AG10803 (cell line): ENCODE results near the gene ZNF853.

Source experiments
- DNase-seq: peaks from one replicate; pipeline ENCODE4 v3.0.0; 2010; ENCODE audit warnings: low read depth
- H3K4me3 ChIP-seq: 2 replicates; pipeline ENCODE4 v1.5.1; 2011; ENCODE audit warnings: mild to moderate bottlenecking, low read length, control low read depth
- CTCF ChIP-seq: conservative IDR thresholded peaks from 2 replicates; pipeline ENCODE4 v1.5.1; 2011; ENCODE audit warnings: mild to moderate bottlenecking, low read length, control low read depth, inconsistent platforms

ZNF853 gene

GRCh38 chr7:6650086-6650485 lies 34.7 kb downstream of the ZNF853 start:
- TF ChIP-seq CTCF: no peak
- no peak for DNase-seq
- H3K4me3 ChIP-seq: no peak overlapping the region

GRCh38 chr7:6650521-6651011 lies 35.2 kb downstream of the ZNF853 start:
- H3K4me3 ChIP-seq: no peak overlapping the region
- TF ChIP-seq CTCF: no peak
- DNase-seq: no peak

GRCh38 chr7:6651851-6652445 lies 36.5 kb downstream of the ZNF853 start:
- no peak for DNase-seq
- H3K4me3 ChIP-seq: no peak overlapping the region
- no peak for TF ChIP-seq CTCF

- no peak for TF ChIP-seq CTCF
- no peak overlapping the region for H3K4me3 ChIP-seq
- no peak for DNase-seq
These were observed 37.1 kb downstream of the ZNF853 start for GRCh38 chr7:6652446-6653011.

- DNase-seq: no peak
- TF ChIP-seq CTCF: no peak
- no peak overlapping the region for H3K4me3 ChIP-seq
These were observed 37.9 kb downstream of the ZNF853 start for GRCh38 chr7:6653071-6654003.

- DNase-seq: no peak
- TF ChIP-seq CTCF: no peak
- H3K4me3 ChIP-seq: no peak overlapping the region
These were observed 38.9 kb downstream of the ZNF853 start for GRCh38 chr7:6654113-6654841.
